Panc1 (cell line): Measurements from ENCODE around the gene ATP6V1E1.

Source experiments
- SIN3A ChIP-seq: IDR thresholded peaks from 2 replicates; pipeline ENCODE4 v1.6.1; 2012; ENCODE audit warnings: low read depth, mild to moderate bottlenecking, low read length, moderate library complexity, borderline replicate concordance; ENCODE audit not compliant: insufficient read depth
- TF ChIP-seq, protein P1 (sequence below): fragments of 450-650 bp; IDR thresholded peaks from 2 replicates; pipeline ENCODE4 v1.5.1; 2017; ENCODE audit warnings: mild to moderate bottlenecking

DNA sequence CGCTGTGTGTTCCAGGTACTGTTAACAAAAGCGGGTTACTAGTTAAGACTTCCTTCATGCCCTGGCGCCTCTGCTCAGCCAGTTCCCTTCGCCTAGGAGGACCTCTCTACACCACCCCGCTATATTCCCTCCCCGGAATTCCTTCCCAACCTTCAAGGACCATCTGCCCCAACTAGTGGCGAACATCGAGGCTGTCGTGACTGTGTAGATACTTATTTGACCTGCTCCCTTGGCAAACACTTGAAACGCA is 9.6 kb upstream of the ATP6V1E1 start:
- TF ChIP-seq, protein P1, sequence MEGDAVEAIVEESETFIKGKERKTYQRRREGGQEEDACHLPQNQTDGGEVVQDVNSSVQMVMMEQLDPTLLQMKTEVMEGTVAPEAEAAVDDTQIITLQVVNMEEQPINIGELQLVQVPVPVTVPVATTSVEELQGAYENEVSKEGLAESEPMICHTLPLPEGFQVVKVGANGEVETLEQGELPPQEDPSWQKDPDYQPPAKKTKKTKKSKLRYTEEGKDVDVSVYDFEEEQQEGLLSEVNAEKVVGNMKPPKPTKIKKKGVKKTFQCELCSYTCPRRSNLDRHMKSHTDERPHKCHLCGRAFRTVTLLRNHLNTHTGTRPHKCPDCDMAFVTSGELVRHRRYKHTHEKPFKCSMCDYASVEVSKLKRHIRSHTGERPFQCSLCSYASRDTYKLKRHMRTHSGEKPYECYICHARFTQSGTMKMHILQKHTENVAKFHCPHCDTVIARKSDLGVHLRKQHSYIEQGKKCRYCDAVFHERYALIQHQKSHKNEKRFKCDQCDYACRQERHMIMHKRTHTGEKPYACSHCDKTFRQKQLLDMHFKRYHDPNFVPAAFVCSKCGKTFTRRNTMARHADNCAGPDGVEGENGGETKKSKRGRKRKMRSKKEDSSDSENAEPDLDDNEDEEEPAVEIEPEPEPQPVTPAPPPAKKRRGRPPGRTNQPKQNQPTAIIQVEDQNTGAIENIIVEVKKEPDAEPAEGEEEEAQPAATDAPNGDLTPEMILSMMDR: no peak
- TF ChIP-seq SIN3A: no peak
